NK-92 (cell line): Measurements from ENCODE around the gene SIX3.

ENCODE experiments used
- DNase-seq: peaks from one replicate; lab custom pipeline; 2025; ENCODE audit not compliant: unreplicated experiment; lab: John Stamatoyannopoulos, UW

SIX3 gene

DNA sequence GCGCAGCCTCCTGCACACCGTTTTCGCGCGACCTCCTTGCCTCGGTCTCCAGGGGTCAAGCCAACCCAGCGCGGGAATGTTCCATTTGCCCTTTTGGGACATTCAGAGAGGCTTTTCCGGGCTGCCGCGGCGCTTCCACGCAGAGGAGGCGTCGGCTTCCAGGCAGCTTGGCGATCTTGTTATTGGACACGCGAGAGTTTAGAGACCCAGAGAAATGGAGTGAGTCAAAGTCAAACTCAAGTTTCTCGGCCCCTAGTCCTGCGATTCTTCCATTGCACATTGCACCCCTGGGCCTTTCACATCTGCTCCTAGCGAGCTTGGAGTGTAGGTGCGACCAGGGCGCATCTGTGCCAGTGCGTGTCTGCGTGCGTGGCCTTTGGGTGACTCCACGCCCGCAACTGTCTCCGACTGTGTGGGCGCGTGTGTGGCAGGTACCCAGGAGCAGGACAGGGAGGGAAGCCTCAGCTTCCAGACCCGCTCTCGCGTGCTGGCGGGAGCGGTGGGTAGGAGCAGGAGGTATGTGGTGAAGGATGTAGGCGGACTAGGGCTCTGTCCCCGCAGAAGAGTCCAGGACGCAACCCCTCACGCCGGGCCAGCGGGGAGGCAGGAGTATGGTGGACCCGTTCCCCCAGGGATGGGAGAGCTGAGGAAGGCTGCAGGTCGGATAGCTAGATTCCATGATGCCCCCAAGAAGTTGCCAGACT, 13.5 kb downstream of the SIX3 start:
- DNase-seq = no peak

DNA sequence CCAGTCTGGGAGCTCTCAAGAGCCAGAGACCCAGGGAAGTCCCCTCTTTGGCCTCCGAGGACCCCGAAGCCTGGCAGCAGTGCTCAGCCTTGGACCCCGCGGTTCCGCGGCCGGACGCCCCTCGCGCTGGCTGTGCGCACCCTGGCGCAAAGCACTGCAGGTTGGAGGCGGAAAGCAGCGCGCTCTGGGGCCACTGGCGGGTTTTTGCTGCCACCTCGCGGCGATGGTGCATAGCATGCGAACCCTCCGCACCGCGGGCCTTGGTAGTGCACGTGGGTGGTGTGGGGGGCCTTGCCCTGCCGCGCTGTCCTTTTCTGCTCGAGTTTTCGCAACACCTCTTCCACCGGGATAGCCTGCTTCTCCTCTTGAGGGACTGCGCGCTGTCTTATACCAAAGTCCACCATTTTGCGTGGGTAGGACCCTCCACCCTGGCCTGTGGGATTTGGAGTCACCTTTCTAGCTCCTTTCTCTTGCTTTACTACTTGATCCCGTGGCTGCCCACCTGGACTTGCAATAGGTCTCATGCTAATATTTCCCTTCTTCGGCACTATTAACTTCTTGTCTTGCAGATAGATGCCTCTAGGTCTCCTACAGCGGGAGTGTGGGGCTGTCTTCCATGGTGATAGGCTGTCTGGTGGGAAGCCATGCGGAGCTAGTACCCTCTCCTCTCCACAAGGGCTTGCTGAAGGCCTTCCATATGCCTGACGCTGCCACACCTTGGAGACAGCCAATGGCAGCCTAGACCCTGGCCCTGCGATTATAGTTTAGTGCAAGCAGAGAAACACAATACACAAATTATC, 14.3 kb downstream of the SIX3 start:
- no peak for DNase-seq

DNA sequence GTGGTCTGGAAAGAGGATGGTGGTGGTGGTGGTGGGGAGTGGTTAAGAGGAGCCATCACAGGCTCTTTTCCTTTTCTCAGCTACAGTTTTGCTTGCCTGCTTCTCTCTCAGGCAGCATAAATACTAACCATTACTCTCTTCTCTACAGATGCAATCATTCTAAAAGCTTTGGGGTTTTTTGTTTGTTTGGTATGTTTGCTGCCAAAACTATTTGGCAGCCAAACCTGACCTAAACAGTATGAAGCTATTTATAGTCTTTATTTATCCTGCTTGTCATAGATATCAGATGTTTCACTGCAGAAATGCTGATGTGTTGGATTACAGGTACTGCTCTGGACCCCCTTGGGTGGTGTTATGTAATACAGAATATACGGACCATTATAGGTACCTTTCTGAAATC, 15.3 kb downstream of the SIX3 start:
- DNase-seq = no peak

DNA sequence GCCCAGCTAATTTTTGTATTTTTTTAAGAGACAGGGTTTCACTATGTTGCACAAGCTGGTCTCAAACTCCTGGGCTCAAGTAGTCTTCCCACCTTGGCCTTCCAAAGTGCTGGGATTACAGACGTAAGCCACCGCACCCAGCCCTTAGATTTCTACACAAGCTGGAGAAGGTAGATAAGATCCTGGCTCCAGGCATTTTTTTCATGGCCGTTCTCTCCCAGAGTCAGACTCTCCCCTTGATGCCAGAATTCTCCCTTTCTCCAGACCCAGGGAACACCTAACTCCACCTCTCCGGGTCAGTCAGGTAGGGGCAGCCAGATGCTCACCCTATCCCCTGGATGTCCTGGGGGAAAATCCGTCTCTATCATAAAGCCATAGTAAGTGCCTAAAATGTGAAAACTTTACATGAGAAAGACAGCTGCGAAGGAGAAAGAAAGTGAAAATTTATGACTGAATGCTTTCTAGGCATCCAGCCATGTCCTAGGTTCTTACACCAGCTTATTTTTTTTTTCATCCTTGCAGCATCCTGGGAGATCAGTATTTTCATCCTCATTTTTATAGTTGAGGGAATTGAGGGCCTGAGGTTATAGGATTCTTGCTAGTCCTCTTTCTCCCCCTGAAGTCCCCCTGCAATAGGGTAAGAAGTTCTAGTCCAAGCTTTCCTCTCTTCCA, 16.3 kb downstream of the SIX3 start:
- DNase-seq = no peak

DNA sequence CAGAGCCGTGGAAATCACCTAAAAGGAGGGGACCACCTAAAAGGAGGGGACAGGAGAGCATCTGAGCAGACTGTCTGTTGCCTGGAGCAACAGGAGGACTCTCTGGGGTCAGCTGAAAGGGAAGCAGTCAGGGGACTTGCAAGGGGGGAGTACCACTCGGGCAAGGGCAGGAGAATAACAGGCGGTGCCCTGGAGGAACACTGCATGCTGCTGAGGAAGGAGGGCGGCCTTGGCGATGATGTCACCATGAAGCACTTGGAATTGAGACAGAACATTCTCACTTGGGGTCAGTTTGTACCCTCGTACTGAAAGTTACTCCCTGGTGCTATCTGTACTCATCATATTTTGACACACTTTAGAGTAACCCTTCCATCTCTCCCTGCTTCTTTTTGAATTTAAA, 18.4 kb downstream of the SIX3 start:
- DNase-seq = no peak

DNA sequence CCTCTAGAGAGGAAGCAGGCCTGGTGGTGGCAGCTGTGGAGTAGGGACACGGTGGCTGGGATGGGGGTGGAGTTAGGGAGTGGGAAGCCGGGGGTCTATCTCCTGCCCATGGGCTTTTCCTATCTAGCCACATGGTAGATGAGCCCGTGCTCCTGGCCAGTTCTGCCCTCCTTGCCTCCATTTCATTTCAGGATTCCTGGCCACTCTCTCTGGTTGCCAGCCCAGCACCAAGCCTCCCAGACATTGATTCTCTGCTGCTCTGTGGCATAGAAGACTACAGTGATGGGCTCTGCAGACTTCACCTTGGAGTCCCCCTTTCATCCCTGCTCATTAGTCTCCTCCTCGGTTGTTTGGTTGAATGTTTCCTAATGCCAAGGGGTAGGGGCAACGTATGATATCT, 19.4 kb downstream of the SIX3 start:
- no peak for DNase-seq

DNA sequence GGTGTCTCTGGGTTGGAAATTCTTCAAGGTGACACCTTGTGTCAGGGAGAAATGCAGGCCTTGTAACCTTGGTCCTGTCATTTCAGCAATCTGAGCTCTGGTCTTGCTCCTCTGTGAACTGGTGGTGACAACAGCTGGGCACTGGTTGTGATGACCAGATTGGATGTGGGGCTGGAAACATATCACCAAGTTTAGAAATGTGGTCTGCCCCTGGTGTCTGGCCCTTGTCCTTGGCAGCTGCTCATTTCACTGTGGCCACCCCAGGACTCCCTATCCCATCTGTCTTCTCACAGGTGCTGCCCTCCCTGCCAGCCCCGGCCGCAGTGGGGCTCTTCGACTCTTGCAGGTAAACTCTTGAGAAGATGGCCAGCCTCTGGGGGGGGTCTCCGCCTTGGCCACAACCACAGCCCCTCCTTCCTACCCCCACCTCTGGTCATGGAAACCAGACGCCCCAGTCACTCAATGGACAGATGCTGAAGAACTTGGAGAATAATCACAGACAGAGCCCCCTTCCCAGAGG, 20.7 kb downstream of the SIX3 start:
- no peak for DNase-seq

DNA sequence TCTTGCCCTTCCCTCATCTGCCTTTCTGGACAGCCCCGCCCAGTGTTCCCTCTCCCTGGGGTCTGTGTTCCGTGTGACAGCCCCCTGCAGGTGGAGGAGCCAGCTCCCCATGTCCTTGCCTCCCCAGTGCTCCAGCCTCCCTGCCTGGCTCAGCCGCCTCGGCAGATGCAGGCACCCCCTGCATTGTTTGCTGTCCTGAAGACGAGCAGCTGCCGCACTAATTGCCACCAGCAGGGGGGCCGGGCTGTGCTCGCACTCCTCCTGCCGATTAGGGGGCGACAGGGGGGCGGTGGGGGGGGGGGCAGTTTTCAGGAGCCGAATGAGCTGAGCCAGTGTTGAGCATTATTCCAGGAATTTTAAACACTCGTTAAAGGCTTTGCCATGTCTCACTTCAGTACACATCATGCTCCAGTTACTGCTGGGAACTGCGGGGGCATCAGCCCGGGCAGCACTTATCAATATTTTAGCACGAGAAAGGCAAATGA, 23.3 kb downstream of the SIX3 start:
- no peak for DNase-seq

DNA sequence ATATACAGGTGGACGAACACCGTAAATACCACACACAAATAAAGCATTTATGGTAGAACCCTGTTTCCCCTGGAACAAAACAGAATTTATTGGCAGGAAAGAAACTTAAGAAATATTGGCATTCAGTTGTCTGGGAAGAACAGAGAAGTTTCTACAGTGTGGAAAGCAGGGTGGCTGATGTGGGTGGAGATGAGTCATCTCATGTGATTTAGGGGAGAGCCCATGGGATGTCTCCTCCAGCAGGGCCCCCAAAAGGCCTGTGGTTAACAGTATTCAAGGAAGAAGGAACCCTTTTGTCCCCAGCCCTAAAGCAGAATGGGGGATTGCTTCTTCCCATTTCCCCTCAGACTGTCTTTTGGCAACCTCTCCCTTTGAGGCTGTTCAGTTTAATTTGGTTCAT, 24.2 kb downstream of the SIX3 start:
- DNase-seq = no peak

DNA sequence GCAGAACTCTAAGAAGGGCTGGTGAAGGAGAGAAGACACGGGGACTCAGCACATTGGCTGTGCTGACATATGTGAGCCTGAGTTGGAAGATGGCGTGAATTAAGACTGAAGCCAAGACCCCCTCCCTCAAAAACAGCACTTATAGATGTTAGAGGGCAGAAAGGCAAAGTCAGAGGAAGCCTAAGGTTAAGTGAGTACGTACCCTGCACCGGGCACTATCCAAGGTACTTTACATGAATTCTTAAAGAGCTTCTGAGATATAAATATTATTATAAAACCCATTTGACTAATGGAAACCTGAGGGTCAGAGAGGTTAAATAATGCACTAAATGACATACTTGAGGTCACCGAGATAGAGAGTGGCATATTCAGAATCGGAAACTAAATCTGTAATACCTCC, 25.6 kb downstream of the SIX3 start:
- DNase-seq = no peak

DNA sequence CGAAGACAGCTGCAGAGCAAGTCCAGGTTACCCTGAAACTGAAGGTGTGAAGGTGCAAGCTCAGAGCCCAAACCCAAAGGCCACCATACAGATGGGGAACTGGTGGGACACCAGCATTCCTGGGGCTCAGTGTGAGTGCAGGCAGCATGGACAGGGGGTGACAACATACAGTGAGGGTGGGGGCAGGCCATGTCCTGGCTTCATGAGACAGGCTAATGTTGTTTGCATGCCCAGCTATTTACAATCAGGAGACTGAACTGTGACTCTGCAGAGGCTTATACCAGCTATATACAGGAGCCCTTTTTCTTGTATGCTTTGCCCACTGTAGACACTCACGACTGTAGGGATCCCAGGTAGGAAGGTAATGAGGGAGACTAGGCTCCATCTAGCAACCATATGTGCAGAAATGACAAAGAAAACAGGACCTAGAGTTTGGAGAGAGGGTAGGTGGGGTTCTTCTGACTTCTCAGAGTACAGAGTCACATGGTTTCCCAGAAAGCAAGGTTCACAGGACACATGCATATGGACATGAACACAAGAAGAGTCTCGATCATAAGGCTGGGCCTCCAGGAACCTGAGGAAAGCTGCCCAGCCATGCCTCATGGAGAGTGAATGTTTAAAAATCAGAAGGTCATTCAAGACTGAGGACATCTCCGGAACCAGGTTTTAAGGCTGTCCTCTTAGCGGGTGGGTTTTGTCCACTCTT, 26.4 kb downstream of the SIX3 start:
- no peak for DNase-seq

DNA sequence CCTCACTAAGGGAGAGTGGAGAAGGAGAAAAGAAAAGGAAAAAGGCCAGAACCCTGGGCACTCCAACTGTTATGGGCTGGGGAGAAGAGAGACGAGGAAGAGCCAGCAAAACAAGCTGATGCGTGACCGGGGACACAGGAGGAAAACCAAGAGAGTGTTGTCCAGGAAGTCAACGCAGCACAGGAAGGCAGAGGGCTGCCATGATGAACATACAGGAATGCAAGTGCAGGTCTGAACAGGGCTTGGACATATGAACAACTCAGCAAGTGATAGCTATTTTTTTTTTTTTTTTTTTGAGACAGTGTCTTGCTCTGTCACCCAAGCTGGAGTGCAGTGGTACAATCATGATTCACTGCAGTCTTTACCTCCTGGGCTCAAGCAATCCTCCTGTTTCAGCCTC, 28.4 kb downstream of the SIX3 start:
- no peak for DNase-seq

DNA sequence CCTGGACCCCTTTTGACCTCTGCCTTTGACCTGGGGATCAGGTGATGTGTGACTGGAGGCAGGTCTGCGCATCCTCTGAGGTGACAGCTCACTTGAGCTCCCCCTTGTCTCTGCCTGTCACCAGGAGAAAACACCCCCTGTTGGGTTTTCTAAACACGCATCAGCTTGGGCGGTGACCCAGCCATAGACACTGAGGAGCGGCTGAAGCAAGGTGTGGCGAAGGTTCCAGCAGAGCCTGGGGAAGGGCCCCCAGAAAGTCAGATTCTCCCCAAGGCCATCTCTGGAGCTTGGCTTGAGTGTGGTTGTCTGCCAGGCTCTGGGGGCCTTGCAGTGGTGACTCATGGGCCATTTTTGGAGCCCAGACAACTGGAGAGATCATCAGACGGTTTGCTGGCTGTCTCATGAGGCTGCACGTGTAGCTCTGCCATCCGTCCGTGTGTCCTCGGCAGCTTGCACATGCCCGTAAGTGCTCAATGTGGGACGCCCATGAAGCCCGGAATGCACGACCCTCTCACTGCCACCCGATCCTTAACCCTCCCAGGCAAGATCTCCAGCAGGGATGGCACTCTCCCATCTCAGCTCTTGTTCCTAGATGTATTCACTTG, 29.4 kb downstream of the SIX3 start:
- DNase-seq = no peak

DNA sequence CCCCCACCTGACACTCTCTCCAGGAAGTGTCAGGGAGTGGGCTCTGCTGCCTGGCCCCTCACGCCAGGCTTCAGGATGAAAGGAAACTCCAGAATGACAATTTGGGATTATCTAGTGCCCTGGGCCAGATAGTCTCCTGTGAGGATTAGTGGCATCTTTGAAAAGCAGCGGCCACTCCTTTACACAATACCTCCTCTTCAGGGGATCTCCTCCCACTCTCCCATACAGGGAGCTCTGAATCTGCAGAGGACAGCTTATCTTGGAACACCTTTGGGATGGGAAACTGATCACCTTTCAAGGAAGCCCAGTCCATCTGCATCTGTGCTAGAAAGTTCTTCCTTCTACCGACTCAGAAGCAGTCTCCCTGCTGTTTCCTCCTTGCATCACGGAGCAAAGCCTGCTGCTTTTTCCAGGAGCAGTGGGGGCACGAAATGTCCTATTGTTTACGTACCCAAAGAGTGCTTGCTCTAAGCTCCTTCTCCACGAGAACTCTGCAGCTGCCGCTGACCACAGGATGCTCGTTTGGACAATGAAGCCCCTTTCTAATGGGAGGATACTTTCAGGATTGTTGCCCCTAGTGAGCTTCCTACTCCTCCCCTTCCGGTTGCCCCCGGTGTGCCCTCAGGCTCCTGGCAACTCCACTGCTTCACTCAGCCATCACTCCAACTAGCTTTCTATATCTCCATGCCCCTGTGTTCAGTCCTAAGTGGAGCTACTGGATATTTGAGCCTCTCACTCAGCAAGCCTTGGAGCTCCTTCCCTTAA, 31.5 kb downstream of the SIX3 start:
- DNase-seq = no peak

DNA sequence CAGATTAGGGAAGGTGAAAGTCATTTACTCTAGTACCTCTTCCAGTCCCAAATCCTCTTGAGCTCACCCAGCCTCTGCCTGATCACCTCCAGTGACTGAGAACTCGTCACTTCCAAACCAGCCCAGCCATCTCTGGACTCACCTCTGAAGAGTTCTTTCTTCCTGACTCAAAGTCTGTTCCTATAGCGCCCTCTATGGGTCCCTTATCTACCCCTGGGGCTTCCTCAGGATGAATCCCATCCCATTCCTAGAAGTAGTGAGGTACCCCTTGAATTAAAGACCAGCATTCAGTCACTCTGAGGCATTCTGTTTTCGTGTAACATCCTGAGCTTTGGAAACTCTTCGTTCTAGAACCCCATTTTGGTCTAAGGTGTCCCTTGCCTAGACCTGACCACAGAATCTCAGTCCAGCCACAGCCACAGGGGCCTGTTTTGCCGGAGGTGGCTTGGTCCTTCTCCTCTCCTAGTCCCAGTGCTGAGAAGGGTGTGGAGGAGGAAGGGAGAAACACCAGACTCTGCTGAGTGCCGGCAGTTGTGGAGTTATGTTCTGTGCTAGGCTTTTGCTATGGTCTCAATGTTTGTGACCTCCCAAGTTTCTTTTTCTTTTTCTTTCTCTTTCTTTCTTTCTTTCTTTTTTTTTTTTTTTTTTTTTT, 32.7 kb downstream of the SIX3 start:
- no peak for DNase-seq

DNA sequence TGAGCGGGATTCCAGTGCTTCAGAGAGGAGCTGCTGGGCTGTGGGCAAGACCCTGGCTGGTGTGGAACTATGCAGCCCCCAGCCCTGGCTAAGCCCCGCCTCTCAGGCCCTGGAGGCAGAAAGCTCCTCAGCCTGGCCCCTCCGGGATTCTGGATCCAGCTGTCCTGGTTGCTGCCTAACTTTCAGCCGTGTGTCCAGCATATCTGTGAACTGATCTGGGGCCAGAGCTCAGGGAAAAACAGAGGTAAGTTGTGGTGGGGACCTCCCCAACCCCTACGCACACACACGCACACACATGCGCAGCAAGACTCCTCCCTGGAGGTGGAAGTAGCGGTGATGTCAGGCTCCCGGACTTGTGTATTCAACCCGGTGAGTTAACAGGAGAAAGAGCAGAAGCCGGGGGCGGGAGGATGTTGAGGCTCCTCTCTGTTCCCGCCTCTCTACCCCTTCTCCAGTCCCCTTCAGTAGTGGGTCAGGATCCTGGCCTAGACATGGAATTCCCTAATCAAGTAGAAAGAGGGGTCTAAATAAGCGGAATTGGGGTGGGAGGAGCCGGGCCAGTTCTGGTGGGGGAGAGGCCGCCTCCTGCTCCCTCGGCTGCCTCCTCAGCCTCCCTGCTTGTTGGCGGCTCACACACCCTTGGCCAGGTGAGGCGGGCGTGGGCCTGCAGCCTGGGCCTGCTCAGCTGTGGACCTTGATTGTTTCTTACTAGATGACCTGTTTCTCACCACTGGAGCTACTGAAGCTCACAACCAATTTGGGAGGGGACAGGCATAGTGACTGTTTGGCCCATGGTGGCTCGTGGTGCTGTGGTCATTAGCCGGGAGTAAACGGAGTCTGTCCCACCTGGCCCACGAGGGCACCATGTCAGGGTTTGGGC, 34.3 kb downstream of the SIX3 start:
- no peak for DNase-seq

DNA sequence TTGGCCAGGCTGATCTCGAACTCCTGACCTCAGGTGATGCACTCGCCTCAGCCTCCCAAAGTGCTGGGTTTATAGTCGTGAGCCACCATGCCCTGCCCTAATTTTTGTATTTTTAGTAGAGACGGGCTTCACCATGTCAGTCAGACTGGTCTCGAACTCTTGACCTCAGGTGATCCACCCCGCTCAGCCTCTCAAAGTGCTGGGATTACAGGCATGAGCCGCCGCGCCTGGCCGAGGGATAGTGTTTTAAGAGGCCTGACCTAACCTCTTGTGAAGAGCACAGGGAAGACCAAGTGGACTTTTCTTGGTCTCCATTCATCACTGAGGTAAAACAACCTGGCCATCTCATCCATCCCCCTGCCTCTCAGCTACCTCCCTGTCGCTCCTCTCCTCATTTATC, 38.1 kb downstream of the SIX3 start:
- no peak for DNase-seq
